Measurements from ENCODE around the gene DTNBP1. TPM values are rescaled to one million over a fixed set of nuclear protein-coding genes. Genes with fewer than 3 reads are reported as not detected.

The DTNBP1 gene
- total and polyA plus RNA-seq, 2 experiments from 2014 or later: 0.32 to 15.8 TPM

DNA sequence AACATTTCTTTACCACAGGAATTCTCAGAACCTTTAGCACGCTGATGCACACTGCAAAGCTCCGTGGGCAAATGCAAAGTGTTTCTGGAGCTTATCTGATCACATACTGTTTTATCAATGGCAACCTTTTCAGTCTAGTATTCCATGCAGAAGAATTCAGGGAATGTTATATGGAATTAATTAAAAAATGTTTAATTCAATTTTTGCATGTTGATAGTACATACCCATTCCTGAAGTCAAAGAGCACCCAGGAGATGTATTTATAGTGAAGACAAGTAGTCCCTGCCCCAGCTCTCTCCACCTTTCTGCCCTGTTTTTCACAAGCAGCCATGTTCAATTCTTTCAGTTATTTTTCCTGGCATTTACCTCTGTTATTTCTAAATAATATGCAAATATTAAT lies 55.2 kb downstream of the DTNBP1 start:
- Histone ChIP-seq H3K27ac (no peak overlapping the region), H3K4me1 (ENCODE audit: insufficient read depth) (peaks cover 17% of the 10 kb centered on the region), H3F3A (ENCODE audit: insufficient read depth) (peaks cover 10% of the 10 kb centered on the region; the same call in 1 of the 2 replicates), H3K4me2 (ENCODE audit: unreplicated experiment) (no peak overlapping the region), H3K9me3 (ENCODE audit: low read depth) (no peaks in the 10 kb centered on the region), H4K20me1 (ENCODE audit: insufficient read depth) (no peaks in the 10 kb centered on the region), H3K36me3 (ENCODE audit: low read depth) (no peaks in the 10 kb centered on the region), H3K27me3 (replicated peaks; ENCODE audit: insufficient read depth) (no peaks in the 10 kb centered on the region), H3K79me2 (ENCODE audit: insufficient read depth) (no peaks in the 10 kb centered on the region), H3K4me3 (no peak overlapping the region), H2AFZ (no peak overlapping the region), H3K9ac (no peak overlapping the region), H3K9me2 (ENCODE audit: insufficient read depth) (no peaks in the 10 kb centered on the region)
- in situ Hi-C loops (cut with MboI): no loop called here
- TF ChIP-seq EZH2phosphoT487 (IDR thresholded peaks at IDR 0.05; ENCODE audit: insufficient read depth, low read depth) (no peak), EZH2 (IDR thresholded peaks at IDR 0.05; ENCODE audit: insufficient read depth, poor library complexity, severe bottlenecking) (no peak)
- WGBS, 2 experiments (ENCODE audit: low coverage in 1 of 2, low lambda C conversion rate in 2 of 2, missing lambda C conversion rate in 2 of 2): 65 to 69% methylated on average over 2 of the region's 2 CpGs
- DNase-seq: no peak

DNA sequence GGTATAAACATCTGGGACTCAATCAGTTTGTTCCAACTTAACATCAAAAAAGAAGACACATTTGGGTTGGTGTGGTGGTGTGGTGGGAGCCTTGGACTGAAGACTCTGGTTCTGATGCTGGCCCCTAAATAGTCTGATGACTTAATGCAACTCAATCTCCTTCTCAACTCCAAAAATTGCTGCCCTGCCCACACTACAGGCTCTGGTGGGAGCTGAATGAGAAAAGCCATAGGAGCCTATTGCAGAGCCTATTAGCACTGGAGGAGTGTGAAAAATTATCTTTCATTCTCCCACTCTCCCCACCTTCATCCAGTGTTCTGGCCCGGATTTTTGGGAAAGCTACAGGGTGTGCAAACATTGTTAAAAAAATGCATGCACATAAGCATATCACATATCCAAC lies 56.5 kb downstream of the DTNBP1 start:
- no peak for TF ChIP-seq EZH2 (IDR thresholded peaks at IDR 0.05; ENCODE audit: insufficient read depth, poor library complexity, severe bottlenecking)
- no peak for TF ChIP-seq EZH2phosphoT487 (IDR thresholded peaks at IDR 0.05; ENCODE audit: insufficient read depth, low read depth)
- H3K9me3 ChIP-seq (ENCODE audit: low read depth): no peaks in the 10 kb centered on the region
- in situ Hi-C loops (cut with MboI): no loop called here
- H3F3A ChIP-seq (ENCODE audit: insufficient read depth): peaks cover 10% of the 10 kb centered on the region; the same call in 1 of the 2 replicates
- H3K9me2 ChIP-seq (ENCODE audit: insufficient read depth): no peaks in the 10 kb centered on the region
- H3K4me1 ChIP-seq (ENCODE audit: insufficient read depth): peaks cover 17% of the 10 kb centered on the region
- no peaks in the 10 kb centered on the region for H3K79me2 ChIP-seq (ENCODE audit: insufficient read depth)
- H3K36me3 ChIP-seq (ENCODE audit: low read depth): no peaks in the 10 kb centered on the region
- H3K4me3 ChIP-seq: no peak overlapping the region
- no peak for DNase-seq
- H4K20me1 ChIP-seq (ENCODE audit: insufficient read depth): no peaks in the 10 kb centered on the region
- 92 to 100% methylated on average over 1 of the region's 1 CpG for WGBS, 2 experiments (ENCODE audit: low coverage in 1 of 2, low lambda C conversion rate in 2 of 2, missing lambda C conversion rate in 2 of 2)
- no peak overlapping the region for H3K9ac ChIP-seq
- H2AFZ ChIP-seq: no peak overlapping the region
- no peak overlapping the region for H3K4me2 ChIP-seq (ENCODE audit: unreplicated experiment)
- no peak overlapping the region for H3K27ac ChIP-seq
- no peaks in the 10 kb centered on the region for H3K27me3 ChIP-seq (replicated peaks; ENCODE audit: insufficient read depth)

- no peak overlapping the region for H3K27ac ChIP-seq
- in situ Hi-C loops (cut with MboI): no loop called here
- no peak overlapping the region for H3K4me3 ChIP-seq
- TF ChIP-seq EZH2phosphoT487 (IDR thresholded peaks at IDR 0.05; ENCODE audit: insufficient read depth, low read depth): no peak
- no peaks in the 10 kb centered on the region for H4K20me1 ChIP-seq (ENCODE audit: insufficient read depth)
- H3K79me2 ChIP-seq (ENCODE audit: insufficient read depth): no peaks in the 10 kb centered on the region
- H3K9me3 ChIP-seq (ENCODE audit: low read depth): no peaks in the 10 kb centered on the region
- H2AFZ ChIP-seq: no peak overlapping the region
- no peak overlapping the region for H3K4me2 ChIP-seq (ENCODE audit: unreplicated experiment)
- H3F3A ChIP-seq (ENCODE audit: insufficient read depth): peaks cover 10% of the 10 kb centered on the region; the same call in 1 of the 2 replicates
- H3K36me3 ChIP-seq (ENCODE audit: low read depth): no peaks in the 10 kb centered on the region
- DNase-seq: peak; percentile 24
- 34 to 46% methylated on average over 2 of the region's 2 CpGs for WGBS, 2 experiments (ENCODE audit: low coverage in 1 of 2, low lambda C conversion rate in 2 of 2, missing lambda C conversion rate in 2 of 2)
- peaks cover 17% of the 10 kb centered on the region for H3K4me1 ChIP-seq (ENCODE audit: insufficient read depth)
- H3K9ac ChIP-seq: no peak overlapping the region
- no peaks in the 10 kb centered on the region for H3K9me2 ChIP-seq (ENCODE audit: insufficient read depth)
- no peaks in the 10 kb centered on the region for H3K27me3 ChIP-seq (replicated peaks; ENCODE audit: insufficient read depth)
These were observed 58.0 kb downstream of the DTNBP1 start for GRCh38 chr6:15604843-15605242.

GRCh38 chr6:15602154-15602553 lies 60.7 kb downstream of the DTNBP1 start:
- DNase-seq: no peak

GRCh38 chr6:15598273-15598798 lies 64.5 kb downstream of the DTNBP1 start:
- Histone ChIP-seq H3K79me2 (ENCODE audit: insufficient read depth) (no peaks in the 10 kb centered on the region), H3K27ac (no peak overlapping the region), H4K20me1 (ENCODE audit: insufficient read depth) (no peaks in the 10 kb centered on the region), H3K9me3 (ENCODE audit: low read depth) (no peaks in the 10 kb centered on the region), H3K9me2 (ENCODE audit: insufficient read depth) (no peaks in the 10 kb centered on the region), H3K36me3 (ENCODE audit: low read depth) (no peaks in the 10 kb centered on the region), H3K4me1 (ENCODE audit: insufficient read depth) (no peaks in the 10 kb centered on the region), H3K27me3 (replicated peaks; ENCODE audit: insufficient read depth) (no peaks in the 10 kb centered on the region), H2AFZ (no peak overlapping the region), H3K4me3 (no peak overlapping the region), H3K9ac (no peak overlapping the region), H3K4me2 (ENCODE audit: unreplicated experiment) (no peak overlapping the region), H3F3A (ENCODE audit: insufficient read depth) (no peaks in the 10 kb centered on the region)
- WGBS, 2 experiments (ENCODE audit: low coverage in 1 of 2, low lambda C conversion rate in 2 of 2, missing lambda C conversion rate in 2 of 2): 100% methylated on average over 1 of the region's 1 CpG
- in situ Hi-C loops (cut with MboI): no loop called here
- TF ChIP-seq EZH2 (IDR thresholded peaks at IDR 0.05; ENCODE audit: insufficient read depth, poor library complexity, severe bottlenecking) (no peak), EZH2phosphoT487 (IDR thresholded peaks at IDR 0.05; ENCODE audit: insufficient read depth, low read depth) (no peak)
- DNase-seq: no peak

More at GRCh38 chr6:15602154-15602553, 60.7 kb downstream of the DTNBP1 start:
- WGBS, 2 experiments (ENCODE audit: low coverage in 1 of 2, low lambda C conversion rate in 2 of 2, missing lambda C conversion rate in 2 of 2): 80 to 89% methylated on average over 3 of the region's 3 CpGs
- in situ Hi-C loops (cut with MboI): no loop called here
- no peaks in the 10 kb centered on the region for H3K27me3 ChIP-seq (replicated peaks; ENCODE audit: insufficient read depth)
- no peak overlapping the region for H3K27ac ChIP-seq
- H3K4me3 ChIP-seq: no peak overlapping the region
- no peaks in the 10 kb centered on the region for H3K36me3 ChIP-seq (ENCODE audit: low read depth)
- no peaks in the 10 kb centered on the region for H4K20me1 ChIP-seq (ENCODE audit: insufficient read depth)
- H3K4me2 ChIP-seq (ENCODE audit: unreplicated experiment): no peak overlapping the region
- H3K9me3 ChIP-seq (ENCODE audit: low read depth): no peaks in the 10 kb centered on the region
- no peak overlapping the region for H2AFZ ChIP-seq
- H3K9me2 ChIP-seq (ENCODE audit: insufficient read depth): no peaks in the 10 kb centered on the region
- TF ChIP-seq EZH2 (IDR thresholded peaks at IDR 0.05; ENCODE audit: insufficient read depth, poor library complexity, severe bottlenecking) (no peak), EZH2phosphoT487 (IDR thresholded peaks at IDR 0.05; ENCODE audit: insufficient read depth, low read depth) (no peak)
- H3K9ac ChIP-seq: no peak overlapping the region
- peaks cover 7% of the 10 kb centered on the region; the same call in 1 of the 2 replicates for H3K4me1 ChIP-seq (ENCODE audit: insufficient read depth)
- no peaks in the 10 kb centered on the region for H3K79me2 ChIP-seq (ENCODE audit: insufficient read depth)
- H3F3A ChIP-seq (ENCODE audit: insufficient read depth): no peaks in the 10 kb centered on the region

Data from GM23248 (cell line).